NCI-H2171 (cell line): ENCODE measurements around the gene SETBP1.

Experiments used
- DNase-seq: peaks from one replicate; lab custom pipeline; 2025; lab: John Stamatoyannopoulos, UW

The SETBP1 gene

DNA sequence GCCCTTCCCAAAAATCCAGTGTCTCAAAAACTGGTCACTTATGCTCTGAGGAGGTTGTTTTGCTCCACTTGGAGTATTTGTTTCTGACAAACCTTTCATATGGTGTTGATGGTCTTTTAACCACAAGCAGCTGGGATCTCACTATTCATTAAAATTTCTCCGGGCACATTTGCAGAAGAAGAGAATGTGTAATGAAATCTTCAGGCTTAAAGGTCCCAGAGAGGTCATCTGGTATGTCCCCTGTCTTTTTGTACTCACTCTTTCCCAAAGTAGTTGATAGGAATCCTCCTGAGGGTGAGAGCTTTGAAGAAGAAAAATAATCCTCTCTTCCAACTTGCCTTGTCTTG lies 430.8 kb downstream of the SETBP1 start:
- DNase-seq, result no peak

DNA sequence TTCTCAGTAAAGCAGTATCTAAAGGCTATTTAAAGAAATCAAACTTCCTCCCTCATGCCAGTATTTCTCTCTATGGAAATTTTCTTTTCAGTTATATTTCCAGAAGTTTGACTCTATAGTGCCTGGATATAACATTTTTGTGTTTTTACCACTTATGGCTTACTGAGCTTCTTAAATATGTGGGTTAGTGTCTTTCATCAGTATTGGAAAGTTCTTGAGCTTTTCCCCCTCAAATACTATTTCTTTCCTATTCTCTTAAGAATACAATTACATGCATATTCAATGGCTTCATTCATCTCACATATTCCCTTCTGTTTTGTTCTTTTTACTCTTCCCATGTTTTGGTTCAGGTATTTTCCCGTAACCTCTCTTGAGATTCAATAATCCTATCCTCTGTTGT lies 432.0 kb downstream of the SETBP1 start:
- DNase-seq, result no peak

DNA sequence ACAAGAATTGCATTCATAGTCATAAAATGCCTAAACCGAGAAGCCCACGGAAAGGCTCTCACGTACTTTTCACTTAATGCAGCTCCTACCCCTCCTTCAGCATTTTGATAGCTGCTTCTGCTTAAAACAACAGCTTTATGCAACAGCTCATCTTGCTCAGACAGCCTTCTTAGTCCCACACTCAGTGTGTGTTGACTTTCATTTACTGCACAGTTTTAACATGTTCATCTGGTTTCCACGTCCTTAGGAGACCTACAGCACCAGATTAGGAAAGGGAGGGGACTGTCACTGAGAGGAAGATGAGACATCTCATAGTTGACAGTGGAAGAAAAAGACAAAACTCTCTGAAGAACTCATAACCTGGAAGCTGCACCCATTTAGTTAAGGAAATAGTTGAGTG lies 435.4 kb downstream of the SETBP1 start:
- DNase-seq, result no peak
